ENCODE results near the gene ZMIZ1. TPM values are rescaled to one million over a fixed set of nuclear protein-coding genes. Genes with fewer than 3 reads are reported as not detected.

ZMIZ1 gene
- total RNA-seq, 1 donor from 2014 or later, result 173 TPM

GRCh38 chr10:79245539-79246208, 176.9 kb downstream of the ZMIZ1 start:
- TF ChIP-seq, protein P1, sequence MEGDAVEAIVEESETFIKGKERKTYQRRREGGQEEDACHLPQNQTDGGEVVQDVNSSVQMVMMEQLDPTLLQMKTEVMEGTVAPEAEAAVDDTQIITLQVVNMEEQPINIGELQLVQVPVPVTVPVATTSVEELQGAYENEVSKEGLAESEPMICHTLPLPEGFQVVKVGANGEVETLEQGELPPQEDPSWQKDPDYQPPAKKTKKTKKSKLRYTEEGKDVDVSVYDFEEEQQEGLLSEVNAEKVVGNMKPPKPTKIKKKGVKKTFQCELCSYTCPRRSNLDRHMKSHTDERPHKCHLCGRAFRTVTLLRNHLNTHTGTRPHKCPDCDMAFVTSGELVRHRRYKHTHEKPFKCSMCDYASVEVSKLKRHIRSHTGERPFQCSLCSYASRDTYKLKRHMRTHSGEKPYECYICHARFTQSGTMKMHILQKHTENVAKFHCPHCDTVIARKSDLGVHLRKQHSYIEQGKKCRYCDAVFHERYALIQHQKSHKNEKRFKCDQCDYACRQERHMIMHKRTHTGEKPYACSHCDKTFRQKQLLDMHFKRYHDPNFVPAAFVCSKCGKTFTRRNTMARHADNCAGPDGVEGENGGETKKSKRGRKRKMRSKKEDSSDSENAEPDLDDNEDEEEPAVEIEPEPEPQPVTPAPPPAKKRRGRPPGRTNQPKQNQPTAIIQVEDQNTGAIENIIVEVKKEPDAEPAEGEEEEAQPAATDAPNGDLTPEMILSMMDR (IDR thresholded peaks at IDR 0.05; ENCODE audit: unreplicated experiment), result no peak
- no peaks in the 10 kb centered on the region for H3K36me3 Mint-ChIP-seq
- peak overlapping the region; percentile 43 for H3K27ac Mint-ChIP-seq
- H3K4me3 Mint-ChIP-seq, result peak overlapping the region; percentile 10
- H3K27me3 Mint-ChIP-seq (ENCODE audit: low read depth), result no peaks in the 10 kb centered on the region
- H3K4me1 Mint-ChIP-seq, result peaks cover 47% of the 10 kb centered on the region
- H3K9me3 Mint-ChIP-seq, result no peaks in the 10 kb centered on the region
- DNase-seq (ENCODE audit: low spot score in 2 of 2, unreplicated experiment in 2 of 2), result no peak

GRCh38 chr10:79246209-79246581, 177.4 kb downstream of the ZMIZ1 start:
- Mint-ChIP-seq H3K36me3 (peaks cover under 1% of the 10 kb centered on the region), H3K9me3 (no peaks in the 10 kb centered on the region), H3K4me1 (peaks cover 44% of the 10 kb centered on the region), H3K27ac (no peak overlapping the region), H3K4me3 (no peak overlapping the region), H3K27me3 (ENCODE audit: low read depth) (no peaks in the 10 kb centered on the region)
- TF ChIP-seq, protein P1 (IDR thresholded peaks at IDR 0.05; ENCODE audit: unreplicated experiment), result no peak
- no peak for DNase-seq (ENCODE audit: low spot score in 2 of 2, unreplicated experiment in 2 of 2)

DNA sequence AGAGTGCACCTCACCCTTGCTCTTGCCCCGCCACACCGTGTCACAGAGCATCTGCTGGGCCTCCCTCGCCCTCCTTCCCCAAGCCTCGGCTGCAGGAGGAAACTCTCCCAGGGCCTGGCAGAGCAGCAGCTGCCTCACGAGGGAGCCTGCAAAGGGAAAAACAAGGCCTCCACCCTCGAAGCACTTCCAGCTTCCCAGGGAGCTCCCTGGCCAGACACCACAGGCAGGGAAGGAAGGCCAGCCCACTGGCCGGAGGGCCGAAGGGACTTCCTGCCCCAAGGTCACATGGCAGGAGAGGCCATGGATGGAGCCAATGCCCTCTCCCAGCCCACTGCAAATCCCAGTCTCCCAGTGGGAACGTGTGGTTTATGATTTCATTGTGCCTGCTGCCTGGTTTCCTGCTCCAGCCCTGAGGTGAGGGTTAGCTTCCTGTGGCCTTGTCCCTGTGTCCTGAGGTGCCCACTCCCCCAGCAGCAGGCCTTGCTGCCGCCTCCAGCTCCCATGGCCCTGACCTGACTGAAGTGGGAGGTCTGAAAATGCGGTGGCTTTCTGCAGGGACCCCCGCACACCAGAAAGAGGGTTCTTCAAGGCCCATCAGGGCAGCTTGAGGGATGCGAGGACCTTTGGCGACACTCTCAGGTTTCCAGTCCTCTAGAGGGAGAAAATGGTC, 178.0 kb downstream of the ZMIZ1 start:
- H3K27me3 Mint-ChIP-seq (ENCODE audit: low read depth), result no peaks in the 10 kb centered on the region
- H3K4me1 Mint-ChIP-seq, result peaks cover 41% of the 10 kb centered on the region
- peaks cover 3% of the 10 kb centered on the region for H3K36me3 Mint-ChIP-seq
- TF ChIP-seq, protein P1 (IDR thresholded peaks at IDR 0.05; ENCODE audit: unreplicated experiment), result no peak
- DNase-seq (ENCODE audit: low spot score in 2 of 2, unreplicated experiment in 2 of 2), result no peak
- no peaks in the 10 kb centered on the region for H3K9me3 Mint-ChIP-seq
- H3K27ac Mint-ChIP-seq, result no peak overlapping the region
- H3K4me3 Mint-ChIP-seq, result no peak overlapping the region

DNA sequence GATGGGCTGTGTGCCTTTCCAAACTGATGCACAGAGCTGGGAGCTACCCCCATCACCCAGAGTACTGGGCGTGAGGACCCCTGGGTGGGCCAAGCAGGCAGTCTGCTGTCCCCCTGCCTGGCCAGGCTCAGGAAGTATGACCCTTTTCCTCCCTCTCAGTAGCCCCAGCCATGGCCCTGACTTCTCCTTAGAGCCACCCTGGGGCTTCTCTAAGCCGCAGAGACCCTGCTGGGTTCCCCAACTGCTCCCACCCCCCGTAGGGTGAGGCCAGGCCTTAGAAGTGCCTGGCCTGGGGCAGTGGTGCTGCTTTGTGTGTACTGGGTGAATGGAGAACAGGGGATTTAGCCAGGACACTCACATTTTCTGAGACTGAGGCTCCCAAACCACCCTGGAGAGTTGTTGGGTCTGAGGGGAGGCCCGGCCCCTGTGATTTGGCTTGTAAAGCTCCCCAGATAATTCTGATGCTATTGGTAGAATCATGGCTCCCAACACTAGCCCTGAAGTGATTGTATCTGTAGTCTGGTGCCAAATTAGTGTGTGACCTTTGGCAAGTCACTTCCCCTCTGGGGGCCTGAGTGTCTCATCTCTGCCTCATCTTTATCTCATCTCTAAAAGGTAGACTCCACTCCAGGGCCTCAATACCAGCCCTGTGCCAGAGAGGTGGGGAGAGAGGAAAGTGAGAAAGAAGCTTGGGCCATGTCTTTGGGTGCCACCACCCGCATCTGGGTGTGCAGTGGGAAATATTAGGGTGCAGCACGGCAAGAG, 178.8 kb downstream of the ZMIZ1 start:
- no peaks in the 10 kb centered on the region for H3K9me3 Mint-ChIP-seq
- TF ChIP-seq, protein P1 (IDR thresholded peaks at IDR 0.05; ENCODE audit: unreplicated experiment), result no peak
- DNase-seq (ENCODE audit: low spot score in 2 of 2, unreplicated experiment in 2 of 2), result no peak
- peaks cover 38% of the 10 kb centered on the region for H3K4me1 Mint-ChIP-seq
- peaks cover 3% of the 10 kb centered on the region for H3K36me3 Mint-ChIP-seq
- H3K27me3 Mint-ChIP-seq (ENCODE audit: low read depth), result no peaks in the 10 kb centered on the region
- peak overlapping the region; percentile 25 for H3K27ac Mint-ChIP-seq
- H3K4me3 Mint-ChIP-seq, result no peak overlapping the region

- H3K27me3 Mint-ChIP-seq (ENCODE audit: low read depth), result no peaks in the 10 kb centered on the region
- TF ChIP-seq, protein P1 (IDR thresholded peaks at IDR 0.05; ENCODE audit: unreplicated experiment), result no peak
- no peak overlapping the region for H3K4me3 Mint-ChIP-seq
- no peak for DNase-seq (ENCODE audit: low spot score in 2 of 2, unreplicated experiment in 2 of 2)
- no peaks in the 10 kb centered on the region for H3K9me3 Mint-ChIP-seq
- H3K4me1 Mint-ChIP-seq, result peaks cover 38% of the 10 kb centered on the region
- H3K27ac Mint-ChIP-seq, result peak overlapping the region; percentile 25
- H3K36me3 Mint-ChIP-seq, result peaks cover 3% of the 10 kb centered on the region
These were observed 179.8 kb downstream of the ZMIZ1 start for GRCh38 chr10:79248341-79249185.

Measured in mesothelial cell of epicardium (in vitro differentiated cells).